Measurements from ENCODE around the gene STAT1. TPM values are rescaled to one million over a fixed set of nuclear protein-coding genes. Genes with fewer than 3 reads are reported as not detected.

STAT1 gene
- total and polyA plus RNA-seq, 12 donors, result 8.9 to 438 (median 48.6) TPM

- Histone ChIP-seq H3K27ac (peak overlapping the region in 1 of 10 donors; percentile 52), H3K9me3 (no peaks in the 10 kb centered on the region), H3K4me1 (peaks cover 0 to 72% (median 6%) of the 10 kb centered on the region in 9 donors), H3K27me3 (peaks cover 0 to 3% (median 0%) of the 10 kb centered on the region in 7 donors), H3K36me3 (peaks cover 0 to 6% (median 0%) of the 10 kb centered on the region in 9 donors), H3K4me3 (no peak overlapping the region)
- ATAC-seq (no peak), DNase-seq (no peak)
- intact Hi-C loops (cut with DNase I), result loop anchor here in 3 of 10 donors (5.0 kb wide), 2 partner anchors 177 to 247 kb away; no protein-coding TSS in a partner anchor
- 85 to 91% methylated on average over 10 of the region's 10 CpGs for WGBS, 2 donors
- TF ChIP-seq CTCF (IDR thresholded peaks at IDR 0.05), result no peak
Measured at GRCh38 chr2:191029280-191029950, 15.4 kb upstream of the STAT1 start.

GRCh38 chr2:191026377-191026776 lies 12.4 kb upstream of the STAT1 start:
- peaks cover 0 to 3% (median 0%) of the 10 kb centered on the region in 7 donors for H3K27me3 ChIP-seq
- H3K27ac ChIP-seq, result peak overlapping the region in 1 of 10 donors; percentile 70
- no peak overlapping the region for H3K4me3 ChIP-seq
- no peaks in the 10 kb centered on the region for H3K9me3 ChIP-seq
- intact Hi-C loops (cut with DNase I), result loop anchor here in 3 of 10 donors (5.0 kb wide), 2 partner anchors 174 to 244 kb away; no protein-coding TSS in a partner anchor
- H3K36me3 ChIP-seq, result no peaks in the 10 kb centered on the region
- DNase-seq (no peak), ATAC-seq (no peak)
- whole genome bisulfite sequencing, 2 donors, result 40 to 43% methylated on average over 2 of the region's 2 CpGs
- H3K4me1 ChIP-seq, result peaks cover 0 to 79% (median 4%) of the 10 kb centered on the region in 9 donors
- no peak for TF ChIP-seq CTCF (IDR thresholded peaks at IDR 0.05)

- Histone ChIP-seq H3K4me3 (no peak overlapping the region), H3K4me1 (peaks cover 0 to 76% (median 7%) of the 10 kb centered on the region in 9 donors), H3K36me3 (no peaks in the 10 kb centered on the region), H3K27ac (peak overlapping the region in 1 of 10 donors; percentile 70), H3K27me3 (peaks cover 0 to 3% (median 0%) of the 10 kb centered on the region in 7 donors), H3K9me3 (no peaks in the 10 kb centered on the region)
- intact Hi-C loops (cut with DNase I), result loop anchor here in 3 of 10 donors (5.0 kb wide), 2 partner anchors 173 to 243 kb away; no protein-coding TSS in a partner anchor
- WGBS, 2 donors, result 39 to 46% methylated on average over 1 of the region's 1 CpG
- ATAC-seq (no peak), DNase-seq (no peak)
- no peak for TF ChIP-seq CTCF (IDR thresholded peaks at IDR 0.05)
Measured at GRCh38 chr2:191025135-191025534, 11.2 kb upstream of the STAT1 start.

DNA sequence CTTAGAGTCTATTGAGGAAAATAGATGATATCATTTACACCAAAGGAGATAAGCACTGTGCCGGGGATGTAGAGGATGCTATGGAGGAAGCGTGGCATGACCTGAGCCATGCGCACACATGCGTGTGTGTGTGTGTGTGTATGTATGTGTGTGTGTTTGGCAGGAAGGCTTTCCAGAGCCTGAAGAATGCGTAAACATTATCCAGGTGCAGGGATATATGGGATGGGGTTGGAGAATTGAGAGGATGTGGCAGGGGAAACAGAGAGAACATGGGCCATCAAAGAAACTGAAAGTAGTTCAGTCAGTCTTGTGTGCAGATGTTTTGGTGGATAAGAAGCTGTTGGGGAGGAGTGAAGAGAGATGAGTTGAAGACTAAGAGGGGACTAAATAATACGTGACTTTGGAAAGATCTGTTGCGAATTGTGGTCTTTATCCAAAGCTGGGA lies 9.3 kb upstream of the STAT1 start:
- WGBS, 2 donors, result 84 to 88% methylated on average over 7 of the region's 7 CpGs
- DNase-seq (no peak), ATAC-seq (no peak)
- intact Hi-C loops (cut with DNase I), result loop anchor here in 1 of 10 donors (5.0 kb wide), 1 partner anchor 241 kb away; no protein-coding TSS in a partner anchor
- no peak for TF ChIP-seq CTCF (IDR thresholded peaks at IDR 0.05)
- H3K9me3 ChIP-seq, result no peaks in the 10 kb centered on the region
- H3K36me3 ChIP-seq, result no peaks in the 10 kb centered on the region
- peaks cover 0 to 79% (median 10%) of the 10 kb centered on the region in 9 donors for H3K4me1 ChIP-seq
- peak overlapping the region in 1 of 10 donors; percentile 8 for H3K4me3 ChIP-seq
- H3K27ac ChIP-seq, result peak overlapping the region in 1 of 10 donors; percentile 97
- no peaks in the 10 kb centered on the region for H3K27me3 ChIP-seq
